Large intestine (tissue), 12 donors: Measurements from ENCODE around the gene GLS2. TPM values are rescaled to one million over a fixed set of nuclear protein-coding genes. Genes with fewer than 3 reads are reported as not detected.

Experiments used
- DNase-seq, 2 donors: peaks; one replicate each; pipeline versions ENCODE4 v3.0.0 to v3.0.0-alpha.2; 2013
- H3K27ac ChIP-seq: one replicate; pipeline ENCODE4 v1.5.1; 2013; ENCODE audit warnings: low read length
- H3K27me3 ChIP-seq: 2 replicates; pipeline ENCODE4 v1.6.1; 2013; ENCODE audit warnings: low read length; ENCODE audit not compliant: control insufficient read depth, insufficient read depth
- H3K36me3 ChIP-seq: 2 replicates; pipeline ENCODE4 v1.6.1; 2013; ENCODE audit warnings: low read length; ENCODE audit not compliant: control insufficient read depth, insufficient read depth
- H3K4me1 ChIP-seq: one replicate; pipeline ENCODE4 v1.6.1; 2013; ENCODE audit warnings: low read length; ENCODE audit not compliant: control insufficient read depth, insufficient read depth
- H3K4me3 ChIP-seq: one replicate; pipeline ENCODE4 v1.5.1; 2013; ENCODE audit warnings: low read length
- H3K9me3 ChIP-seq: one replicate; pipeline ENCODE4 v1.6.1; 2013; ENCODE audit warnings: mild to moderate bottlenecking, low read depth, low read length, moderate library complexity; ENCODE audit not compliant: control insufficient read depth
- WGBS: methylation state at CpG from one replicate; pipeline ENCODE4 v1.1.5; 2013; ENCODE audit warnings: low lambda C conversion rate; ENCODE audit not compliant: insufficient coverage; 5-methylcytosine and 5-hydroxymethylcytosine counted together
- long read RNA-seq, 11 donors: transcript quantifications; one replicate each; lab custom pipeline, GENCODE V29; 2026
- polyA plus RNA-seq: library from polyadenylated mRNA; unstranded; fragments of 120-200 nt; gene quantifications from one replicate; pipeline ENCODE4 v1.2.1, GENCODE V29; 2013

GLS2 gene
- 1.5 TPM for polyA plus RNA-seq
- long read RNA-seq, donor 1 = 0 reads
- long read RNA-seq, donor 2, partial matches to known transcripts = 0 of 2 reads
- long read RNA-seq, donor 2, other reads (novel, unspliced or antisense) = 0 of 2 reads
- long read RNA-seq, donor 3 = 0 reads
- long read RNA-seq, donor 4 = 0 reads
- long read RNA-seq, donor 5 = 0 reads
- long read RNA-seq, donor 6 = 0 reads
- long read RNA-seq, donor 7 = 0 reads
- long read RNA-seq, donor 8 = 0 reads
- long read RNA-seq, donor 9 = 0 reads
- long read RNA-seq, donor 10 = 0 reads
- long read RNA-seq, donor 11 = 0 reads

DNA sequence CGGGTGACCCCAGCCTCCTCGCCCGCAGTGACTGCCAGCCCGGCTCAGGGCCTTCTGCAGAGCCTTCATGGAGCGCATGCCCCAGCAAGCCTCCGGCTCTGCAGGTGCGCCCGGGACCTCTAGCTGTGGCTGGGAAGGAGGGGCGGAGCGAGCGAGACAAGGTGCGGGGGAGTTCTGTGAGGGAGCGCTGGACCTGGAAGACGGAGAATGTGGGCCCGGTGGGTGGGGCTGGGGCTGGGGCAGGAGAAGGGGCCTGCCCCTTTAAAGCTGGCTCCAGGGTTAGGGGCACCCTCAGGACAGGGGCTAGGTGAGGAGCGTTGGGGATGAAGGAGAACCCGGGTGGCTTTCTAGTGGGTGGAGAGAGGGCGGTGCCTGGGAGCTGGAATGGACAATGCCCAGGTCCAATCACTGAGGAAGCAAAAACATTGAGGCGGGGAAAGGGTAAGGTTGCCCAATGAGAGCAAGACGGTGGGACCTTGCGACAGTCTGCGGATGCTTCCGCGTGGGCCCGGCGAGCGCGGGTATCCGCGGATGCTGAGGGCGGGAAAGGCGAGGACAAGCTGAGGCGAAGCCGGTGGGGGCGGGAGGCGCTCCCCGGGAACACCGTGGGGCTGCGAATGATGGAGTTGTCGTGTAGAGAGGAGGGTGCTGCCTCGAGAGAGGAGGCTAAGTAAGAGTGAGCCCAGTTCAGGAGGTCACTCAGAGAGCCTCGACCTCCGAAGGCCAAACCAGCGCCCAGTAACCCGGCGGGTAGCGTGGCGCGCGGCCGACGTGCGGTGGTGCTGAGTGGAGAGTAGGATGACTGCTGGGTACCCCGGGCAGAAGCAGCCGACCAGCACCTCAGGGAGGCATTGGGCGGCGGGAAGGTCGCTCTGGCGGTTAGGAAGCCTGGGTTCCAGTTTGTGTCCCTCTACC, at the start of gene GLS2:
Gene GLS2, minus strand, starts transcription at position 121 of the 915 bp plus-strand sequence. Its CDS starts 43 bp downstream, at position 78.
- peak within 1 kb of the TSS; percentile 45 for H3K4me3 ChIP-seq
- H3K4me1 ChIP-seq = peaks cover 5% of the 10 kb centered on the region
- peaks cover 24% of the 10 kb centered on the region for H3K27me3 ChIP-seq
- peak; percentile 72 to 85 for DNase-seq
- no CpG with 5 or more reads among the region's 59 CpGs for WGBS
- no peaks in the 10 kb centered on the region for H3K36me3 ChIP-seq
- H3K9me3 ChIP-seq = peaks cover 6% of the 10 kb centered on the region
- H3K27ac ChIP-seq = no peak within 1 kb of the TSS

DNA sequence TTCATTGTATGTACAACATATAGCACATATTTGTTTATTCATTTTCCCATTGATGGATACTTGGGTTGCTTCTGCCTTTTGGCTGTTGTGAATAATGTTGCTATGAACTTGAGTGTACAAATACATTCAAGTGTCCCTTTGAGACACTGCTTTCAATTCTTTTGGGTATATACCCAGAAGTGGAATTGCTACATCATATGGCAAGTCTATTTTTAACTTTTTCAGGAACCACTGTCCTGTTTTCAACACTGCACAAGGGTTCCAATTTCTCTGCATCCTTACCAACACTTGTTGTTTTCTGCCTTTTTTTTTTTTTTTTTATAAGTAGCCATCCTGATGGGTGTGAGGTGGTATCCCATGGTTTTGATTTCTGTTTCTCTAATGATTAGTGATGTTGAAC, 49.6 kb upstream of the GLS2 start:
- H3K27ac ChIP-seq = no peak overlapping the region
- H3K4me3 ChIP-seq = no peak overlapping the region
- H3K27me3 ChIP-seq = no peaks in the 10 kb centered on the region
- H3K36me3 ChIP-seq = peaks cover 4% of the 10 kb centered on the region
- H3K4me1 ChIP-seq = no peaks in the 10 kb centered on the region
- H3K9me3 ChIP-seq = no peaks in the 10 kb centered on the region
- no peak for DNase-seq

DNA sequence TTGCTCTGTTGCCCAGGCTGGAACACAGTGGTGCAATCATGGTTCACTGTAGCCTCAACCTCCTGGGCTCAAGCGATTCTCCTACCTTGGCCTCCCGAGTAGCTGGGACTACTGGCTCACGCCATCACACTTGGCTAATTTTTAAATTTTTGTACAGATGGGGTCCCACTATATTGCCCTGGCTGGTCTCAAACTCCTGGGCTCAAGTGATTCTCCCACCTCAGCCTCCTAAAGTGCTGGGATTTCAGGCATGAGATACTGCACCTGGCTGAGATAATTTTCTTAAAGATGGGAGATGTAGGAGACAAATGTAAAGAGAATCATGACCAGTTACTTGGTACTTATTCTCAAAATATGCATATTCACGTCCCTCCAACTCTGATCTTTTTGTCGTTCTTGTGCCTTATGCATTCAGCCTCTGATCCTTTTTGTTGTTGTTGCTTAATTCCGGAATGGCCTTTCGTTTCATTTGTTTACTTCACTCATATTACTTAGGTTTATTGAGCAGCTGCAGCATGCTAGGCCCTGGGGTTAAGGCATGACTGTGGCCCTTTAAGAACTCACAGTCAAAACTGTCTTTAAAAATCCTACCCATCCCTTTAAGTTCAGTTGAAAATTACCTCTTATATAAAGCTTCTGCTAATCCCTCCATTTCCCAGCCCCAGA, 42.6 kb upstream of the GLS2 start:
- H3K4me3 ChIP-seq = no peak overlapping the region
- WGBS = 100% methylated on average over 2 of the region's 7 CpGs
- H3K36me3 ChIP-seq = peaks cover under 1% of the 10 kb centered on the region
- peaks cover 10% of the 10 kb centered on the region for H3K4me1 ChIP-seq
- no peaks in the 10 kb centered on the region for H3K9me3 ChIP-seq
- no peaks in the 10 kb centered on the region for H3K27me3 ChIP-seq
- DNase-seq = no peak
- H3K27ac ChIP-seq = no peak overlapping the region

DNA sequence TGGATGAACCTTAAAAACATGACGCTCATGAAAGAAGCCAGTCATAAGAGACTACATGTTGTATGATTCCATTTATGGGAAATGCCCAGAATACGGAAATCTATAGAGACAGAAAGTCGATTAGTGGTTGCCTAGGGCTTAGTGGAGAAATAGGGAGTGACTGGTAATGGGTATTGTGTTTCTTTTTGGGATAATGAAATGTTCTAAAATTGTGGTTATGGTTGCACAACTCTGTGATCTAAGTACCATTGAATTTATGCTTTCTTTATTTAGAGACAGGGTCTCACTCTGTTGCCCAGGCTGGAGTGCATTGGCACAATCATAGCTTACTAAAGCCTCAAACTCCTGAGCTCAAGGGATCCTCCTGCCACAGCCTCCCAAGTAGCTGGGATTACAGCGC, 41.7 kb upstream of the GLS2 start:
- Histone ChIP-seq H3K4me1 (peaks cover 10% of the 10 kb centered on the region), H3K36me3 (peaks cover 4% of the 10 kb centered on the region), H3K27me3 (no peaks in the 10 kb centered on the region), H3K9me3 (no peaks in the 10 kb centered on the region), H3K27ac (no peak overlapping the region), H3K4me3 (no peak overlapping the region)
- no peak for DNase-seq
- WGBS = 100% methylated on average over 1 of the region's 4 CpGs

DNA sequence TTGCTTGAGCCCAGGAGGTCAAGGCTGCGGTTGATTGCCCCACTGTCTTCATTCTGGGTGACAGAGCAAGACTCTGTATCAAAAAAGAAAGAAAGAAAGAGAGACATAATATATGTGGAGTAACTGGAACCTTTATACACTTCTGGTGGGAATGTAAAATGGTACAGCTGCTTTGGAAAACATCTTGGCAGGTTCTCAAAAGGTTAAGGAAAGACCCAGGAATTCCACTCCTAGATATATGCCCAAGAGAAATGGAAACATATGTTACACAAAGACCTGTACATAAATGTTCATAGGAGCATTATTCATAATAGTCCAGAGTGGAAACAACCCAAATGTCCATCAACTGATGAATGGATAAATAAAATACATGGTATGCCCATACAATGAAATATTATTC, 40.9 kb upstream of the GLS2 start:
- Histone ChIP-seq H3K4me1 (peaks cover 10% of the 10 kb centered on the region), H3K27me3 (no peaks in the 10 kb centered on the region), H3K27ac (no peak overlapping the region), H3K9me3 (no peaks in the 10 kb centered on the region), H3K36me3 (peaks cover 4% of the 10 kb centered on the region), H3K4me3 (no peak overlapping the region)
- WGBS = 100% methylated on average over 1 of the region's 1 CpG
- DNase-seq = no peak

DNA sequence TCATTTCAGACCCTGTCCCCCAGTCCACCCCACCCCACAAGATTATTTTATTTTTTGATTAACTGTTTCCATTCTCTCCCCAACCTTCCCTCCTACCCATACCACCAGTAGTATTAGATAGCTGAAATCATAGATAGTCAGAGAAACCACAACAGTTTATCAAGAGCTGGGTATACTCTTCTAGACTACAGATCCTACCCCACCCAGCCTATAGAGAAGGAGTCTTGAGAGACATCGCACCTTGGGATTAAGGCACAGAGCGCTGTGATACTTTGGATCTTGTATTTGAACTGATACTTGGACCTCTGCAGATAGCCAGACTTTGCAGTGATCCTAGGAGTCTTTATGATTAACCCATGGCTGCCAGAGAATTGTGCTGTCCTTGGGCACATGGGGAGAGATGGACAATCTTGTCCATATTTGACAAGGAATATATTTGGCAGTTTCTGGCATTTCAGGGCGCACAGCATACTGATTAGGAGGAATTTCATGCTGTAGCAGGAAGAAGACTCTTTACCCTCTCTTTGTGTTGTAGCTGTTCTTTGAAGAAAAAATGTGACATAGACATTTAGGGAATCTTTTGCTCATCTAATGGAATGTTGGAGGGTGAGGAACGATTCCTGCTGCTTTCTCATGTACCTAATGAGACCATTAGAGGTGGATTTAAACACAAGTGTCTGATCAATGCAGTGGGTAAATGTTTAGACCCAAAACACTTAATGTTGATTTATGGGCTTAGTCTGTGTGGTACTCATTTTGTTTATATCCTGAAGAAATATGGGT, 34.6 kb upstream of the GLS2 start:
- Histone ChIP-seq H3K36me3 (peaks cover 4% of the 10 kb centered on the region), H3K27ac (peak overlapping the region; percentile 92), H3K27me3 (no peaks in the 10 kb centered on the region), H3K4me3 (peak overlapping the region; percentile 63), H3K9me3 (no peaks in the 10 kb centered on the region), H3K4me1 (peaks cover 15% of the 10 kb centered on the region)
- WGBS = no CpG with 5 or more reads among the region's 4 CpGs
- peak; percentile 45 to 70 for DNase-seq

DNA sequence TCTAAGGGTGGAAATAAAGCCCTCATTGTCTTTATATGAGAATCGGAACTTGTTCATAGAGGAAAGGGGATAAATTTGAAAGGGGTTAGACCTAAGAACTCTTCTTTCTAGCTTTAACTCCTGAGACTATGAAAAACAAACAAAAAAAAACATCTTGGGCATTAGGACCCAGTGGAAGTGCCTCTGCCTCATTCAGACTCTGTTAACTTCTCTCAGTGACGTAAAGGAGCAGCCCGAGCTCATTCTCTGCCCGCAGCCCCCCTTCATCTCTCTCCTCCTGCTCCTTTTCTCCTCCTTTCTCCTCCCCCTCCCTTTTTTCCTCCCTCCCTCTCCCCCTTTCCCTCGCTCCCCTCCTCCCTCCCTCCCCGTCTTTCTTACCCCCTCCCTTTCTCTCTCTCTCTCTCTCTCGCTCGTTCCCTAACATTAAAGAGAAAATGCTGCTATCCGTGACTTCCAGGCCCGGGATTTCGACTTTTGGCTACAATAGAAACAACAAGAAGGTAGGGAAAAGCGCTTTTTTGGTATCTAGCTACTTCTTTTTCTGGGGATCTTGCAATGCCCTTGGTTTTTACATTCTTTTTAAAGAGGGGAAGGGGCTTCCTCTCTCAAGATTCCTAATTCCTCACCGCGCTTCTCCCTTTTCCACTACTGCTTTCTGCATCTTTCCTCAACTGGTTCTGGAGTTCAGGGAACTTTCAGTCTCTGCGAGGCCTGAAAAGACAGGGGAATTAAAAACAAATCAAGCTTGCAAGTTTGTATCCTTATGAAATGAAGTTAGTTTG, 33.8 kb upstream of the GLS2 start, which contains the start of gene RBMS2:
Gene RBMS2, plus strand, starts transcription at position 231 of the 782 bp plus-strand sequence. Its CDS starts 204 bp downstream, at position 435.
- DNase-seq = peak; percentile 89 to 91
- H3K9me3 ChIP-seq = no peaks in the 10 kb centered on the region
- H3K4me3 ChIP-seq = peak within 1 kb of the TSS; percentile 63
- peaks cover 14% of the 10 kb centered on the region for H3K4me1 ChIP-seq
- no peaks in the 10 kb centered on the region for H3K27me3 ChIP-seq
- 0% methylated on average over 4 of the region's 15 CpGs for WGBS
- H3K27ac ChIP-seq = peak within 1 kb of the TSS; percentile 92
- peaks cover 4% of the 10 kb centered on the region for H3K36me3 ChIP-seq

DNA sequence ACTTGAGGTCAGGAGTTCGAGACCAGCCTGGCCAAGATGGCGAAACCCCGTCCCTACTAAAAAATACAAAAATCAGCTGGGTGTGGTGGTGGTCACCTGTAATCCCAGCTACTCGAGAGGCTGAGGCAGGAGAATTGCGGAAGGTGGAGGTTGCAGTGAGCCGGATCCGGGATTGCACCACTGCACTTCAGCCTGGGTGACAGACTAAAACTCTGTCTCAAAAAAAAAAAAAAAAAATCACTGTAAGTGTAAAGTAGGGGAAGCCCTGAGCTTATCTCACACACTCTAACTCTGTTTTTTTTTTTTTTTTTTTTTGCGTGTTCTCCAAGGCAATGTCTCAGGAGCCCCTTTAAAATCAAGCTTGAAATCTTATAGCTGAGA, 33.2 kb upstream of the GLS2 start:
- WGBS = no CpG with 5 or more reads among the region's 8 CpGs
- Histone ChIP-seq H3K27me3 (no peaks in the 10 kb centered on the region), H3K9me3 (no peaks in the 10 kb centered on the region), H3K4me3 (peak overlapping the region; percentile 63), H3K36me3 (peaks cover 4% of the 10 kb centered on the region), H3K4me1 (peaks cover 10% of the 10 kb centered on the region), H3K27ac (peak overlapping the region; percentile 92)
- DNase-seq = peak in 1 of 2 donors; percentile 5

DNA sequence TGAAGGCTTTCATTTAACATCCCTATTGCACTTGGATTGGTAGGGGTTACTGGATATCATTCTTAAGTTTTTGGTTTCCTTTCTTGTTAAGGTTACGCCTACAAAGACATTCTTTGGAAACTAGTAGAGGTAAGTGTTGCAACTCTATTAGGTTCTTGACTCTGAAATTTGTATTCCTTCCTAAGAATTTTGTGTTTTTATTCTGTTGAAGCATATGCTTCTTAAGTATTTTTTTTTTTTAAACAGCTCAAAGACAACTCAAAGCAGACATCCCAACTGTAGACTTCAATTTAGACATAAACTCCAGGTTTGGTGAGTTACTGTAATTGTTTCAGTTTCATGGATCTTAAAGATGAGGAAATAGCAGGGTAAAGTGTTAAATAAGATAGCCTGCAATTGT, 32.5 kb upstream of the GLS2 start:
- WGBS = 100% methylated on average over 1 of the region's 1 CpG
- H3K27me3 ChIP-seq = no peaks in the 10 kb centered on the region
- DNase-seq = peak in 1 of 2 donors; percentile 9
- peaks cover 4% of the 10 kb centered on the region for H3K36me3 ChIP-seq
- peak overlapping the region; percentile 92 for H3K27ac ChIP-seq
- no peaks in the 10 kb centered on the region for H3K9me3 ChIP-seq
- H3K4me1 ChIP-seq = peaks cover 10% of the 10 kb centered on the region
- H3K4me3 ChIP-seq = no peak overlapping the region
